ENCODE results near the gene LAMTOR2.

LAMTOR2 gene

DNA sequence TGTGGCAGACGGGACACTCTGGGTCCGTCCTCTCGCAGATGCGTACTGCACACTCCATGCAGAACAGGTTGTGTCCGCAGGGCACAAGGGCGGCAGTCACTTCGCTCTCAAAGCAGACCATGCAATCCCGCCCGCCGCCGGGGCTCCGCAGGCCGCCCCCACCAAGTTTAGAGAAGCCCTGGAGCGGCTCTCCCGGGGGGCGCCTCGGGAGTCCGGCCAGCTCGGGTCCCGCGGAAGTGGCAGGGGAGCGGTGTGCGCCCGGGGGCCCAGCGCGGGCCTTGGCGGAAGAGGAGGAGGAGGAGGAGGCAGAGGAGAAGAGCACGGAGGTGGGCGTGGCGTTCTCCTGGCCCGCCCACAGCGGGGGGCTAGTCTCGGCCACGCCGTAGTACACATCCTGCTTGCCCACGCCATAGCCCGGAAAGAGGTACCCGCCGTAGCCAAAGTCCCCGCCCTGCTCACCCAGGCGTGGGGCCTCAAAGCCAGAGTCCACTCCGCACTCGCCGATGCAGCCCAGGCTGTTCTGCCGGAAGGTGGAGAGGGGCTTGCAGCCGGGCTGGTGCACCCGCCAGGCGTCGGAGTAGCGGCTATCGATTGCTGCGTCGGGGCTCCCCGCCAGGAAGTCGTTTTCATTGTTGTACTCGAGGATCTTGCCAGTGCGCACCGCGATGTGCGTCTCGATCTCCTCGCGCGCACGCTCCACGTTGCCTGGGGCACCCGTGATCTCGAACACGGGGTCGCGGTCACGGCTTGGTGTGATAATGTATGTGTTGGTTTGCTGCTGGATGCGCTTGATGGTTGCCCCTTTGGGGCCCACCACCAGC, 22.2 kb downstream of the LAMTOR2 start:
- DNase-seq: no peak

DNA sequence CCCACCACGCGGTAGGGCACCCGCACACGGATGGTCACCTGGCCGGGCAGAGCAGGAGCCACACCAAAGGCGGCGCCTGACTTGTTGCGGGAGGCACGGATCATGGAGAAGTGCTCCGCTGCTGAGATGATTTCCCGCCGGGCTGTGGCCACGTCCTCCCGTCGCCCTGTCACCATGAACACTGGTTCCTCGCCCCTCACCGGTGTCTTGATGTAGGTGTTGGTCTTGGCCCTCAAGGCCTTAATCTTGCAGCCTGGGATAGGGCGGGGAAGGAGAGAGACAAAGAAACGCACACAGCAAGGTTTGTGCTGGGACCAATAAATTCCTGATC, 22.8 kb downstream of the LAMTOR2 start:
- DNase-seq: no peak

DNA sequence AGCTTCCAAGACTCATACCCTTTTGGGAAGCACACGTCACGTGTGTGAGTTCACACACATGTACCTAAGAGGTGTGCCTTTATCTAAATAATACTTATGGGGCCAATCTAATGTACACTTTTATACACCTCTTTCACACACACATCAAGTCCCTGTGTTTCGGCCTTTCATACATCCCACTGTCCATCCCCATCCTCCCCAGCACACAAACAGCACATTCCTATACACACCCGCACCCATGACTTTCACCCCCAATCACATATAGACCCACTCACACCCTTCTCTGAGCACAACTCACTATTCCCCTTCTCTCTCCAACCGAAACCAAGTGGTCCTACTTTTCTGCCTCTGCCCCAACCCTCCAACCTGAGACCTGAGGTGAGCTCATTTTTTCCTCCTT, 24.1 kb downstream of the LAMTOR2 start:
- DNase-seq: no peak

- DNase-seq: no peak
Measured at GRCh38 chr1:156079762-156080161, 25.2 kb downstream of the LAMTOR2 start.

DNA sequence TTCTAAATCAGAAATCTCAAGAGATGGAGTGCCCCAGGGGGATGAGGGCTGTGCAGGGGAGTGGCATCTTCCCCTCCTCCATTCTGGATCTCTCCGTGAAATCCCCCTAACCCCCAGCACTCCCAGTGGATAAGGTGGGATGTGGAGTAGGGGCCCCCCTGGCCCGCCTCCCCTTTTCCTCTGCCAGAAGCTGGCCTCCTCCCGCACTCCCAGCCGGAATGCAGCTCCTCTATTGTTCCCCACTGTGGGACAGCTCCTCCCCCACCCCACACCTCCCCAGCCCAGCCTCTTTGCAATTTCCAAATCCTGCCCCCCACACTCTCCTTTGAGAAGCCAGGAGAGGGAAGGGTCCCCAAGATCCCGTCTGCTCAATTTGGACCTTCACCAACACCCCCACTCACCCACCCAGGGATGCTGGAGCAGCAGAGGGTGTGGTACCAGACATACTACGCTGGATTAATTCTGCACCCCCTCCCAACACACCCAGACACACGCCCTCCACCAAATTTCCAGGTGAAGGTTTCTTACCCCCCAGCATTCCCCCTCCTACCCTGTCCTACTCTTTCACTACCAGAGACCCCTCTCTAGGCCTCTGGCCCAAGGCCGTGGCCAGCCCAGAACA, 25.8 kb downstream of the LAMTOR2 start:
- no peak for DNase-seq

- DNase-seq: no peak
Measured at GRCh38 chr1:156080863-156081179, 26.2 kb downstream of the LAMTOR2 start.

DNA sequence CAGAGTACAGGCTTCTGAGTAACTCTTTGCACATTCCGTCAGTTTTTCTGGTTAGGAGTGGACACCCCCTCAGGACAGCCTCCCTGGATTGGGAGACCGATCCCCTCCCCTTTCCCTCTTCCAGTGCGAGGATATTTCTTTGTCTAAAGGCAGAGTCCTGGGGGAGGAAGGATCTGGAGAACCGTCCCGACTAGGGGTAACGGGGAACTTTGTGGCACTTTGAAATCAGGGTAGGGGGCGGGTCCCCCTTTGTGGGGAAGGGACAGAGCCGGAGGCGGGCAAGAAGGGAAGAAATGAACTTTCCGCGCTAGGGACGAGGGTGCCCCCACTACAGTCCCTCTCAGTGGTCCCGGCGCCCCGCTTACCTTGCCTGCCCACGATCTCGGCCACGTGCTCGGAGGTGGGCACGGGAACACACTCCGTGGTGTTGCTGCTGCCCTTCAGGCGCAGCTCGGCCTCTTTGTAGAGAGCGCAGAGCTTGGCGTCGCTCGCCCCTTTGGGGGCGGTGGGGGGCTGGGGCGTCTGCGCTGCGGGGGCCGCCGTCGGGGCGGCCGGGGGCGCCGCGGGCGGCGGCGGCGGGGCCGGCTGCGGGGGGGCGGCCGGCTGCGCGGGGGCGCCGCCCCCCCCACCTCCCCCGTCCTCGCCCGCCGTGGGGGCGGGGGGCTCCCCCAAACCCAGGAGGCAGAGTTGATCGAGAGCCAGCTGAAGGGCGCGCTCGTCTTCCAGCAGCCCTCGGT, 26.8 kb downstream of the LAMTOR2 start:
- DNase-seq: peak; percentile 43

DNA sequence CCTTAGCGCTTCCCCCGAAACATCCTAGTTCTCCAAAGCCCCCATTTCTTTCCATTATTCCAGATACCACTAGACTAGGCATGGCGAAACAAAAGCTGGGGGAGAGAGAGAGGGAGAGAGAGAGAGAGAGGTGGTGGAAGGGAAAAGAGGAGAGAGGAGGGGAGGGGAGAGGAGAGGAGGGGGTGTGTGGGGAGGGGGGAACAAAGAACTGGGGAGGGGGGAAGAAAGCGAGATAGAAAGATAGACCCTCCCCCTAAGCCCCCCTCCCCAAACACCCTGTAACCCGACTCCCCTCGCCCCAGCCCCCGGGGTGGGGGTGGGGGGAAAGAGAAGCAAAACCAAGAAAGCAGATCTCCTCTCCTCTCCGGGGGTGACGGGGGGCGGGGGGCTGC, 27.3 kb downstream of the LAMTOR2 start:
- peak; percentile 54 for DNase-seq

DNA sequence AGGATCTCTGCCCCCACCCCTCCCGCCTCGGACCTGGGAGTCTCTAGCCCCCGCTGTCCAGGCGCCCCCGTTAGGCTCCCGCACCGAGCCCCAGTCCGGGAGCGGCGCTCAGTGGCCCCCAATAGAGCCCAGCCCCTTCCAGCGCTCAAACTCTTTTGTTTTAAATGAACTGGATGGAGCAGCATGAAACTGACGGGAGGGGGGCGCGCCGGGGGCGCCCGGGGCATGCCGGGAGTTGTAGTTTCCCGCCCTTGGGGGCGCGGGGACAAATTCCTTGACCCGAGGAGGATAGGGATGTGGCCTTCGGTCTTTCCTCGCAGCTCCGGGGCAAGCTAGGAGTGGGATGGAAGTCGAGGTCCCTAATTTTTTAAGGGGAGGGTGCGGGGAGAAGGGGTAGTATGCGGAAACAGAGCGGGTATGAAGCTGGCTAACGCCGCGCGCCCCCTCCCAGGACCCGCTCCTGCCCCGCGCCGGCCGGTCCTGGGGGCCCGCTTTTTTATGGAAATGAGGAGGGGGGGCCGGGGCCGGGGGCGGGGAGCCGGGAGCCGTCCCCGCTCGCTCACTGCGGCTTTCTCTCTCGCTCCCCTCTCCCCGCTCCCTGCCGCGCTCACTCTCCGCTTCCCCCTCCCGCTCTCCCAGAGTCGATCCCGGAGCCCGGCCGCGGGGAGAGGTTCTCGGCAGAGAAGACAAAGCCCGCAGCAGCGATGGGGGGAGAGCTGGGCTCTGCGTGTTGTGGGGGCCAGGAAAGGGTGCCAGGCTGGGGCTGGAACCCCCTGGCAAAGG, 27.9 kb downstream of the LAMTOR2 start, which contains the start of gene MEX3A:
MEX3A (minus strand) TSS at position 157 of the 783 bp plus-strand sequence. CDS start 467 bp downstream, outside the sequence.
- peak; percentile 85 for DNase-seq

DNA sequence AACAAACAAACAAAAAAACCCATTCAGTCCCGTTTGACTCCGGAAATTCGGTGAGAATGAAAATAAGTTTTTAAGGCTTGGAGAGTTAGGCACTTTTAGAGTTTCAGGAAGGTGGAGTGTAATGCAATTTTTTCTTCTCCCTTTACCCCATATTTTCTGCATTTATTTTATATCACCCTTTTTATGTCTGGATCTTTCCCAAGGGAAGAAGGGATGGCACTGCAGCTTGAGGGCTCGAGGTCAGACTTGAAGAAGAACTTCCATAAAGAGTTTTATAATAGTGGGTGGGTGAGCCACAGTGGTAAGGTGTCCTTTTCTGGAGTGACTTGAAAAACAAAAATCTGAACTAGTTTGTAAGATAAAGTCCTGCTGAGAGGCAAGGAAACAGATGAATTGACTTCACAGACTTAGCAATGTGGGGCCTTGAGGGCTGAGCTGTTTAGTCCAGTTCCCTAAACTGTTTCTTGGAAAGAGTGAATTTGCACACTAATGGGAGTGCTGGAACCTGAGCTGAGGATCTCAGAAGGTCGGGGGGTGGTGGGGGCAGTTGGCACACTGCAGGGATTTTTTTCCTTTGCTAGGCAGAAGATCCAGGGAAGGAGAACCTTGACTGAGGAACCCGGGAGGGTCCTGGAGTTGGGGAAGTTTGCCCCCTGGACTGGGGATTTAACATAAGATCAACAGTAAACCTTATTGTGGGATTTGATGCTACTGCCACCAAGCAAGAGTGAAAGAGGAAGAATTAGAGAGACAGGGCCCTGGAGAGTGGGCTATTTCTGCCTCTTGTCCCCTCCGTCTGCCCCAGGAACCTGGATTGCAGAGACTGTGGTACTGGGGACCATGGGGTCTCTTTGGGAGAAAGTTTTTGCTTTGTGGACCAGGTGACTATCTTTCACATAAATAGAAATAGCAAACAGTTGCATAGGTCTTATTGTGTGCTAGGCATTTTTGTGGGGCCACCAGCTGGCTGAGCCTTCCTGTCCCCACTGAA, 29.5 kb downstream of the LAMTOR2 start:
- DNase-seq: no peak

DNA sequence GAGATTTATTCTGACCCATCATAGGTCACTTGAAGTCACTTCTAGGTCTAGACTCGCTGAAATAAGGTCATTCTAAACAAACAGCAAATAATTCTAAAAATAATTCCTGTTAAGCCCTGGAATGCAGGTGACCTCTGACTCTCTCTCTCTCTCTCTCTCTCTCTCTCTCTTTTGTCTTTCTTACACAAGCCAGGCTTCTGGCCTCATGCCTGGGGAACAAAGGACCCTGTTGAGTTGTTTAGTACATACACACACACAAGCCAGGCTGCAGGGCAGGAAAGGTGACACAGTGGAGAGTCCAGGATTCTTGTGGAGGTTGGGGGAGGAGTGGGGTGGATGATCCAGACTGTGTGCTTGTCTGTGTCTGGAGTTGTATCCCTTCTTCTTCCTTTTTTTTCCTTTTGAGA, 31.7 kb downstream of the LAMTOR2 start:
- DNase-seq: peak; percentile 82

DNA sequence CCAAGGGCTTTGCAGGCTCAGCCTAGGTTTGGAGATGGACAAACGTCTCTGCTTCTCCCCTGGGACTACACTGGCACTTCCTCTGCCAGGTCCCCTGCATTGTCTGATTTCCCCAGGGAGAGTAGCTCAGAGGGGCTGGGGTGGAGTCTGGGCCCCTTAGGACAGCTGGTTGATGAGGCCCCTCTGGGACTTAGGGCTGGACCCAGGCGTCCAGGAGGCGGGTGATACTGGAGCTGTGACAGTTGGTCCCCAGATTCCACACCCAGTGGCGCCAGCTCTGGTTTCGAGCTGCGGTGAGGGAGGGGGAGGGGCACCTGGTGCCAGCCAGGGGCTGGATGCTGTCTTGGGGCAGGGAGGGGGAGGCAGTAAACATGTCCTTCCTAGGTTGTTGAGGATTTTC, 35.1 kb downstream of the LAMTOR2 start:
- DNase-seq: no peak

DNA sequence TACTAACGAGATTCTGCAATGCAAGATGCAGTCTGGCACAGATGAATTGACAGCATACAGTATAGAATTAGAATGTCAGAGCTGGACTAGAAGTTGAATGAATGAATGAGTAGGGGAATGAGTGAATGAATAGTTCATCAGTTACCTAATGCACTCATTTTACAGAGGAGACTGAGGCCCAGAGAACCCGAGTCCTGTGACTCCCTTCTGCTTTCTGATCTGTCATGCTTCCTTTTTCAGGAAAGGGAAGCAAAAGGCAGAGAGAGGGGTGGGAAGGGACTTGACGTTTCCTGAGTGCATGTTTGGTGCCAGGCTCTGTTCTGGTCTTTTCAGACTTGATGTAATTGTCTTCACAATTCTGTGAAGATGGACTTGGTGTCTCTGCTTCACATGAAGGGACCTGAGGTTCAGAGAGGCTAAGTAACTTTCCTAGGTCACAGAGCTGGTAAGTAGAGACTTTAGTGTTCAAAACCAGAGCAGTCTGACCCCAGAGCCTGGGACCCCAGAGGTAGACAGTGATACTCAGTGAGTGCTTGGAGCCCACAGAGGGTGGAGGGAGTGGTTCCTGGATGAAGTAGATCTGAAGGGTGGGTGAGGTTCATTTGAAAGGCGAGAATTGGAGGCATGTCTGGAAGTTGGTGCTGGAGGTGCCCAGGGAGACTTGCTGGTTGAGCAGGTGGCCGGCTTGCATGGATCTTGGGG, 35.7 kb downstream of the LAMTOR2 start:
- DNase-seq: no peak

DNA sequence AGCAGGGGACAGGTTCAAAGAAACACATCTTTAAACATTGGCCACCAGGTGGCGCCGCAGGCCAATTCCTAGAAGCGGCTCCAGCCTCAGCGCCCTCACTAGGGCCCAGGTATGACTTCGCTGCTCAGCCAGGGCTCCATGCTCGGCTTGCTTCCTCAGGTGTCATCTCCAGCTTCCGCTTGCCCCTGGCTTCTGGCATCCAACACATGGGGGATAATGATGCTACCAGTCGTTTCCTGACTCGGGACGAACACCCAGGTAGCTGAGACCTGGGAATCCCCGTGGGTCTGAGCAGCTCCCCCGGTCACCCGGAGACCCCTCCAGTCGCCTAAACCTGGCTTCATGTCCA, 36.2 kb downstream of the LAMTOR2 start:
- peak; percentile 95 for DNase-seq

DNA sequence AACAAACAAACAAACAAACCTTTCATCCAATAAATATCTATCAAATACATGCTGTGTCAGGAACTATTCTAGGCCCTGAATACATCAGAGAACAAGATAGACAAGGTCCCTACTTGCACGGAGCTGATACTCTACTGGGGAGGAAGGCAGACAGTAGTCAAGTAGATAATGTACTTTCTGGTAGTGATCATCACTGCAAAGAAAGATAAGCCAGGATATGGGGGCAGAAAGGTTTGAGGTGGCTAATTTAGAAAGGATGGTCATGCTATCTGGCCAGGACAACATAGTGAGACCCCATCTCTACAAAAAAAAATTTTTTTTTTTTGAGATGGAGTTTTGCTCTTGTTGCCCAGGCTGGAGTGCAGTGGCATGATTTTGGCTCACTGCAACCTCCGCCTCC, 37.0 kb downstream of the LAMTOR2 start:
- no peak for DNase-seq

DNA sequence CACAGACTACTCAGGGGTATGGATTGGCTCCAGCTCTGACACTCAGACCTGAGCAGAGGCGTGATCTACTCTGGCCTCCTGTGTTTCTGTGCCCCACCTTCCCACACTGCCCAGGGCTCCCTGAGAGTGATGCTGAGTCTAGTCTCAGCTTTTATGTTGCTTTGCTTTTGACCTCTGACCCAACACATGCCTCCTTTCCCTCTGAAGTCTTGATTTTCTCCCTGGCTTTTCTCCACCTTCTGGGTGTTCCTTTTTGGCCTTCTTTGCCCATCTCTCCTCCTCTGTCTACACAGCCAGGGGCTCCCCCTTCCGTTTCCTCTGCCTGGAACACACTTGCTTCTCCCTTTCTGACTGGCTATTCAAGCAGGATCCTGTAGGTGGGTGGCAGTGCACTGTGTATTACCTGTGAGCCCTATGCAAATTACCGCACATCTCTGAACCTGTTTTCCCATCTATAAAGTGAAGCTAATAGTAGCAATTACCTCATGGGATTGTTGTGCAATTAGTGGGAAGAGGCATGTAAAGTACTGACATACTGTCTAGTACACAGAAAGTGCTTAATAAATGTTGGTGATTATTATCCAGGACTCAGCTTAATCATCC, 41.4 kb downstream of the LAMTOR2 start:
- no peak for DNase-seq

DNA sequence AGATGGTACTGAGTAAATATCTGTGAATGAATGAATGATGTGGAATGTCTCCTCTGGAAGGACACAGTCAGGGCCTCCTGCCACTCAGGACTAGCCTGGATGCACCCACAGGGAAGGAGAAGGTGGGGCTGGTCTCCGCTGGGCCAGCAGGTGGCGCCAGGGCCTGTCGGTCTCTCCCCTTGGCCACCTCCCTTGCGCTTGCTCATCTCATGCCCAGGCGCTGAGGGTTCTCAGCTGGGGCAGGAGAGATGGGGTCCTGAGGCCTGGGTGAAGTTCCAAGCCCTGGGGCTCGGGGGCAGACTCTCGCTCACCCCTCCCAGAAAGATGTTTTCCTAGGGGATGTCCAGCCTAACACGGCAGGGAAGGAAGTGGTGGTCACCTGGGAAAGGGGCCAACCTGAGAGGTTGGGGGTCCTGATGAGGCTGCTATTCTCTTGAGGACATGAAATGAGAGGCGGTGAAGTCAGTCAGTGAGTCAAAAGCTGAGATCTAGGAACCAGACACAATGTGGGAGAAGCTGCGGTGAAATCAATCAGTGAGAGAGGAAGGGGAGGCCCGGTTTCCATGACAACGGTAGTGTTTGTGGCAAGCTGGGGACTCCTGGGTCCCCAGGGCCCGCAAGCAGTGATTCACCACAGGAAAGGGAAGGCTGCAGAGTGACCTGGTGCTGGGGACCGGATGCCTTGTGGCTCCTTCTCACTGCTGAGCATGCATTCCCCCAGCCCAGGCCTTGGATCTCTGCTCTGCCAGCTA, 42.2 kb downstream of the LAMTOR2 start:
- DNase-seq: peak; percentile 91

GRCh38 chr1:156097499-156098178, 43.1 kb downstream of the LAMTOR2 start:
- DNase-seq: no peak

GRCh38 chr1:156098784-156099183, 44.2 kb downstream of the LAMTOR2 start:
- DNase-seq: no peak

DNA sequence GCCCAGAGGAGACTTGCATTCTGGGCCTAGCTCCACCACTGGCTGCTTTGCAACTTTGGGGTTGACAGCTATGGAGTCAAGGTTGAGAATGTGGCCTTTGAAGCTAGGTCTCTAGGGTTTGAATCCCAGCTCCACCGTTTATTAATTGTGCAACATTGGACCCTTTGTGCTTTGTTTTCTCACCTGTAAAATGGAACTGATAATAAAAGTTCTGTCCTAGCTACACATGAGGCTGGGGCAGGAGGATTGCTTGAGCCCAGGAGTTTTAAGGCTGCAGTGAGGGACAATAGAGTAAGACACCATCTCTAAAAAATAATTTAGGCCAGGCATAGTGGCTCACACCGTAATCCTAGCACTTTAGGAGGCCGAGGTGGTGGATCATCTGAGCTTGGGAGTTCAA, 44.7 kb downstream of the LAMTOR2 start:
- no peak for DNase-seq
